Right ventricle myocardium superior (tissue), 1 donor: ENCODE measurements around the gene KLHDC8B. TPM values are rescaled to one million over a fixed set of nuclear protein-coding genes. Genes with fewer than 3 reads are reported as not detected.

Experiments
- ATAC-seq: fragments of 200-7000 bp; cut with Tn5 transposase; one replicate; pipeline ENCODE4 v1.9.1; 2020; ENCODE audit warnings: mild to moderate bottlenecking; ENCODE audit not compliant: poor library complexity
- DNase-seq: peaks from one replicate; pipeline ENCODE4 v3.0.0-alpha.2; 2020
- intact Hi-C: fragments of 100-400 bp; cut with DNase I; formaldehyde crosslinking; loops from one replicate; pipeline ENCODE4 v1.11.2; 2022
- total RNA-seq: library from RNA; stranded (reverse); fragmentation: NEBNext Ultra II Directional; extraction: Animal tissue kit (Norgen Biotek cat#: 25700); gene quantifications from one replicate; pipeline ENCODE4 v1.2.1, GENCODE V29; 2021
- donor health status: DM: no; HTN: yes; CAD: no; lungs with severe emphysema.

Gene KLHDC8B
- total RNA-seq, 1 donor from 2014 or later, result 129 TPM

- intact Hi-C loops, result no loop called here
- no peak for DNase-seq
- ATAC-seq, result no peak
Observed at GRCh38 chr3:49153349-49153912, 18.0 kb upstream of the KLHDC8B start.

GRCh38 chr3:49157289-49157688 is 14.1 kb upstream of the KLHDC8B start:
- intact Hi-C loops, result no loop called here
- DNase-seq (no peak), ATAC-seq (no peak)

GRCh38 chr3:49158103-49158709 is 13.2 kb upstream of the KLHDC8B start:
- intact Hi-C loops, result no loop called here
- ATAC-seq, result peak; percentile 18
- DNase-seq, result no peak

- intact Hi-C loops, result no loop called here
- DNase-seq (no peak), ATAC-seq (no peak)
Observed at GRCh38 chr3:49158792-49159191, 12.6 kb upstream of the KLHDC8B start.

- DNase-seq, result no peak
- intact Hi-C loops, result no loop called here
- no peak for ATAC-seq
Observed at GRCh38 chr3:49161197-49161596, 10.2 kb upstream of the KLHDC8B start.

GRCh38 chr3:49161808-49162530 is 9.4 kb upstream of the KLHDC8B start:
- ATAC-seq (no peak), DNase-seq (no peak)
- intact Hi-C loops, result no loop called here

- intact Hi-C loops, result no loop called here
Observed at GRCh38 chr3:49162751-49163419, 8.5 kb upstream of the KLHDC8B start.

GRCh38 chr3:49163609-49164008 is 7.8 kb upstream of the KLHDC8B start:
- DNase-seq, result no peak
- intact Hi-C loops, result no loop called here
- ATAC-seq, result no peak

More at GRCh38 chr3:49162751-49163419, 8.5 kb upstream of the KLHDC8B start:
- ATAC-seq (no peak), DNase-seq (no peak)

GRCh38 chr3:49164983-49165720 is 6.2 kb upstream of the KLHDC8B start:
- DNase-seq, result no peak
- intact Hi-C loops, result no loop called here
- ATAC-seq, result no peak

- ATAC-seq (peak; percentile 77), DNase-seq (peak; percentile 90)
- intact Hi-C loops, result no loop called here
Observed at GRCh38 chr3:49165771-49166751, 5.3 kb upstream of the KLHDC8B start, which contains the start of gene CCDC71. Gene CCDC71, minus strand, starts transcription at chr3:49166331. Its CDS starts 2,123 bp downstream, at chr3:49164208.

- ATAC-seq, result no peak
- no peak for DNase-seq
- intact Hi-C loops, result no loop called here
Observed at GRCh38 chr3:49166752-49167556, 4.4 kb upstream of the KLHDC8B start.

GRCh38 chr3:49170744-49171118 is 667 bp upstream of the KLHDC8B start:
- DNase-seq (no peak), ATAC-seq (no peak)
- intact Hi-C loops, result loop anchor here (5.0 to 10.0 kb wide), 3 partner anchors 107 to 284 kb away; partner anchors contain the start of gene C3orf62

GRCh38 chr3:49171775-49172500 is 540 bp downstream of the KLHDC8B start:
- no peak for DNase-seq
- intact Hi-C loops, result loop anchor here (5.0 to 10.0 kb wide), 3 partner anchors 105 to 283 kb away; partner anchors contain the start of gene C3orf62
- ATAC-seq, result no peak

GRCh38 chr3:49172551-49173041 is 1.2 kb downstream of the KLHDC8B start:
- no peak for ATAC-seq
- intact Hi-C loops, result loop anchor here (5.0 to 10.0 kb wide), 3 partner anchors 105 to 282 kb away; partner anchors contain the start of gene C3orf62
- no peak for DNase-seq

- intact Hi-C loops, result loop anchor here (5.0 to 10.0 kb wide), 3 partner anchors 104 to 282 kb away; partner anchors contain the start of gene C3orf62
- ATAC-seq, result peak; percentile 58
- peak; percentile 75 for DNase-seq
Observed at GRCh38 chr3:49173116-49173791, 1.9 kb downstream of the KLHDC8B start.
